Measurements from ENCODE around the gene ANKRD55. TPM values are rescaled to one million over a fixed set of nuclear protein-coding genes. Genes with fewer than 3 reads are reported as not detected.

ANKRD55 gene
- total and polyA plus RNA-seq, 2 donors (not counting 3 experiments of a cell fraction or from before 2014, with no cell fraction given) = 1.4 to 2.1 TPM

DNA sequence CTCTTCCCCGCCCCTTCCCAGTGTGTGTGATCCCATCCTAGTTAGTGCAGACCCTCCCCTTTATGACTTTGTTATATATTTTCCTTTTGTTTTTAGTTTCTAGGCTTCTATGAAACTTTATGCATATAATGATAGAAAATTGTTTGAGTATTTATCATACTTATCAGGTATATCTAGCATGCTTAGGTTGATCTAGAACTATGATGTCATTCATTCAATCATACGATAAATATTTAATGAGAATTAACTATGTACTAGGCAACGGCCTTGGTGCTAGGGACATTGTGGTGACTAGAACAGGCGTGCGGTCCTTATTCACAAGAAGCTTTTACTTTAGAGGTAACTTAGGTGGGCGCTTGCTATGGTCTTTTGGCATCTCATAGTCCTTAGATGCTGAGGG, 13.6 kb upstream of the ANKRD55 start:
- H3K9me1 ChIP-seq (replicated peaks; ENCODE audit: control insufficient read depth, extremely low read depth, insufficient read depth, low read length) = no peaks in the 10 kb centered on the region
- no peaks in the 10 kb centered on the region for H3K36me3 ChIP-seq (ENCODE audit: control insufficient read depth in 2 of 2, extremely low read depth in 1 of 2, insufficient read depth in 2 of 2, low read length in 2 of 2)
- H3K9ac ChIP-seq (replicated peaks; ENCODE audit: extremely low read depth, insufficient read depth, low read length) = no peak overlapping the region
- H3K27ac ChIP-seq (ENCODE audit: insufficient read depth, low read depth, low read length) = no peak overlapping the region
- no peaks in the 10 kb centered on the region for H3K9me3 ChIP-seq (replicated peaks; ENCODE audit: control insufficient read depth, insufficient read depth, low read length)
- H2AFZ ChIP-seq (ENCODE audit: low read depth, low read length) = no peak overlapping the region
- H3K27me3 ChIP-seq (ENCODE audit: control insufficient read depth in 2 of 2, insufficient read depth in 2 of 2, low read length in 2 of 2) = no peaks in the 10 kb centered on the region
- DNase-seq (ENCODE audit: low read depth, low spot score) (no peak), FAIRE-seq (no peak)
- dilution Hi-C loops (cut with MboI; ENCODE audit: extremely low pct_ligation_motif_present, low sequenced_read_pairs) (no loop called here), intact Hi-C loops (cut with micrococcal nuclease) (no loop called here)
- ChIA-PET CTCF (no interaction called here), POLR2A (no interaction called here)
- no peak overlapping the region for H3K4me2 ChIP-seq (ENCODE audit: insufficient read depth, low read length)
- no TSS peak for BruUV-seq (replicated peaks)
- H3K79me2 ChIP-seq (ENCODE audit: control insufficient read depth, insufficient read depth, low read length) = no peaks in the 10 kb centered on the region
- H3K4me1 ChIP-seq (ENCODE audit: control insufficient read depth, extremely low read depth, insufficient read depth, low read length) = no peaks in the 10 kb centered on the region
- H4K20me1 ChIP-seq (replicated peaks; ENCODE audit: control insufficient read depth, extremely low read depth, insufficient read depth, low read length) = no peaks in the 10 kb centered on the region
- TF ChIP-seq, protein P1, sequence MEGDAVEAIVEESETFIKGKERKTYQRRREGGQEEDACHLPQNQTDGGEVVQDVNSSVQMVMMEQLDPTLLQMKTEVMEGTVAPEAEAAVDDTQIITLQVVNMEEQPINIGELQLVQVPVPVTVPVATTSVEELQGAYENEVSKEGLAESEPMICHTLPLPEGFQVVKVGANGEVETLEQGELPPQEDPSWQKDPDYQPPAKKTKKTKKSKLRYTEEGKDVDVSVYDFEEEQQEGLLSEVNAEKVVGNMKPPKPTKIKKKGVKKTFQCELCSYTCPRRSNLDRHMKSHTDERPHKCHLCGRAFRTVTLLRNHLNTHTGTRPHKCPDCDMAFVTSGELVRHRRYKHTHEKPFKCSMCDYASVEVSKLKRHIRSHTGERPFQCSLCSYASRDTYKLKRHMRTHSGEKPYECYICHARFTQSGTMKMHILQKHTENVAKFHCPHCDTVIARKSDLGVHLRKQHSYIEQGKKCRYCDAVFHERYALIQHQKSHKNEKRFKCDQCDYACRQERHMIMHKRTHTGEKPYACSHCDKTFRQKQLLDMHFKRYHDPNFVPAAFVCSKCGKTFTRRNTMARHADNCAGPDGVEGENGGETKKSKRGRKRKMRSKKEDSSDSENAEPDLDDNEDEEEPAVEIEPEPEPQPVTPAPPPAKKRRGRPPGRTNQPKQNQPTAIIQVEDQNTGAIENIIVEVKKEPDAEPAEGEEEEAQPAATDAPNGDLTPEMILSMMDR (IDR thresholded peaks at IDR 0.05; ENCODE audit: extremely low read depth in 1 of 2, insufficient read depth in 1 of 2, low read depth in 1 of 2, low read length in 2 of 2) = no peak
- TF ChIP-seq GATA2 (IDR thresholded peaks at IDR 0.05; ENCODE audit: insufficient read depth, insufficient read length, low read depth, low read length) (no peak), MYC (IDR thresholded peaks at IDR 0.05; ENCODE audit: low read depth, low read length) (no peak), POLR2AphosphoS5 (IDR thresholded peaks at IDR 0.05; ENCODE audit: insufficient read depth, low read depth, low read length) (no peak), EZH2 (IDR thresholded peaks at IDR 0.05; ENCODE audit: borderline replicate concordance, low read depth, low read length, severe bottlenecking) (no peak), POLR2A (IDR thresholded peaks at IDR 0.05; ENCODE audit: low read depth, low read length) (no peak), FOS (IDR thresholded peaks at IDR 0.05; ENCODE audit: borderline replicate concordance, insufficient read depth, low read length) (no peak)
- TF ChIP-seq, protein P2, sequence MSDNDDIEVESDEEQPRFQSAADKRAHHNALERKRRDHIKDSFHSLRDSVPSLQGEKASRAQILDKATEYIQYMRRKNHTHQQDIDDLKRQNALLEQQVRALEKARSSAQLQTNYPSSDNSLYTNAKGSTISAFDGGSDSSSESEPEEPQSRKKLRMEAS (IDR thresholded peaks at IDR 0.05; ENCODE audit: insufficient read depth, insufficient read length) = no peak
- no peak overlapping the region for H3K4me3 ChIP-seq (replicated peaks in 1 of 3; ENCODE audit: insufficient read depth in 1 of 3, low read depth in 1 of 3, low read length in 3 of 3)

Data from endothelial cell of umbilical vein (primary cell).